Hematopoietic multipotent progenitor cell treated with erythropoietin and hydrocortisone succinate and interleukin-3 and kit ligand, for 15 days (in vitro differentiated cells): ENCODE results near the gene PPP4R1.

ENCODE experiments used
- DNase-seq: peaks from one replicate; pipeline ENCODE4 v3.0.0-alpha.2; 2015; ENCODE audit warnings: low spot score

Gene PPP4R1

GRCh38 chr18:9594823-9595596, 19.3 kb downstream of the PPP4R1 start:
- DNase-seq, result no peak

- no peak for DNase-seq
These were observed 26.4 kb downstream of the PPP4R1 start for GRCh38 chr18:9587924-9588323.

GRCh38 chr18:9586814-9587213, 27.5 kb downstream of the PPP4R1 start:
- no peak for DNase-seq

- DNase-seq, result no peak
These were observed 32.7 kb downstream of the PPP4R1 start for GRCh38 chr18:9581667-9582066.

- no peak for DNase-seq
These were observed 36.1 kb downstream of the PPP4R1 start for GRCh38 chr18:9578306-9578705.

GRCh38 chr18:9577361-9577760, 37.0 kb downstream of the PPP4R1 start:
- DNase-seq, result no peak

- peak; percentile 79 for DNase-seq
These were observed 38.8 kb downstream of the PPP4R1 start for GRCh38 chr18:9575558-9575957.

GRCh38 chr18:9574473-9575115, 39.8 kb downstream of the PPP4R1 start:
- no peak for DNase-seq

- no peak for DNase-seq
These were observed 42.8 kb downstream of the PPP4R1 start for GRCh38 chr18:9571546-9571945.

- DNase-seq, result no peak
These were observed 44.1 kb downstream of the PPP4R1 start for GRCh38 chr18:9570255-9570654.

- DNase-seq, result no peak
These were observed 45.2 kb downstream of the PPP4R1 start for GRCh38 chr18:9569178-9569577.

GRCh38 chr18:9568186-9568585, 46.2 kb downstream of the PPP4R1 start:
- no peak for DNase-seq

GRCh38 chr18:9565407-9565806, 49.0 kb downstream of the PPP4R1 start:
- DNase-seq, result no peak

GRCh38 chr18:9563331-9563730, 51.0 kb downstream of the PPP4R1 start:
- no peak for DNase-seq

GRCh38 chr18:9562584-9562983, 51.8 kb downstream of the PPP4R1 start:
- DNase-seq, result no peak

- DNase-seq, result no peak
These were observed 52.6 kb downstream of the PPP4R1 start for GRCh38 chr18:9561759-9562158.

GRCh38 chr18:9559253-9559652, 55.1 kb downstream of the PPP4R1 start:
- no peak for DNase-seq

- no peak for DNase-seq
These were observed 55.8 kb downstream of the PPP4R1 start for GRCh38 chr18:9558387-9559064.

- DNase-seq, result no peak
These were observed 57.0 kb downstream of the PPP4R1 start for GRCh38 chr18:9557250-9557943.

GRCh38 chr18:9552616-9553015, 61.7 kb downstream of the PPP4R1 start:
- no peak for DNase-seq

- DNase-seq, result no peak
These were observed 62.2 kb downstream of the PPP4R1 start for GRCh38 chr18:9552191-9552590.

- no peak for DNase-seq
These were observed 63.9 kb downstream of the PPP4R1 start for GRCh38 chr18:9550429-9550828.

GRCh38 chr18:9549405-9549804, 65.0 kb downstream of the PPP4R1 start:
- DNase-seq, result no peak
